HFFc6 (cell line): Measurements from ENCODE around the gene SOX5. TPM values are rescaled to one million over a fixed set of nuclear protein-coding genes. Genes with fewer than 3 reads are reported as not detected.

Experiments
- DNase-seq: peaks from one replicate; pipeline ENCODE4 v3.0.0-alpha.2; 2018
- H3K27ac Mint-ChIP-seq: 2 replicates; pipeline ENCODE4 v1.8.0; 2020; ENCODE audit warnings: mild to moderate bottlenecking, mixed read lengths
- H3K27me3 Mint-ChIP-seq: 2 replicates; pipeline ENCODE4 v1.8.0; 2021; ENCODE audit warnings: mild to moderate bottlenecking, moderate library complexity, mixed read lengths; ENCODE audit not compliant: insufficient read depth
- H3K36me3 Mint-ChIP-seq: 2 replicates; pipeline ENCODE4 v1.8.0; 2021; ENCODE audit warnings: low read depth, mixed read lengths
- H3K4me1 Mint-ChIP-seq: 2 replicates; pipeline ENCODE4 v1.8.0; 2020; ENCODE audit warnings: low read depth, mixed read lengths
- H3K4me3 Mint-ChIP-seq: 2 replicates; pipeline ENCODE4 v1.8.0; 2020; ENCODE audit warnings: mild to moderate bottlenecking, moderate library complexity, mixed read lengths
- H3K9me3 Mint-ChIP-seq: 2 replicates; pipeline ENCODE4 v1.8.0; 2020; ENCODE audit warnings: mild to moderate bottlenecking, mixed read lengths
- CTCF ChIP-seq: fragments of 200-600 bp; sonication (generic); IDR thresholded peaks from 2 replicates; pipeline ENCODE4 v1.5.0; 2021; ENCODE audit warnings: antibody characterized with exemption, mild to moderate bottlenecking
- total RNA-seq, 6 experiments: library from RNA; stranded (reverse); fragmentation: NEBNext Ultra II Directional; extraction: Animal tissue kit (Norgen Biotek cat#: 25700); gene quantifications; 2 replicates in 1 of 6; 3 replicates in 5 of 6; pipeline ENCODE4 v1.2.3, GENCODE V29; 2021

The SOX5 gene
- total RNA-seq, 6 experiments from 2014 or later, result not detected

GRCh38 chr12:23634344-23634743 is 315.1 kb downstream of the SOX5 start:
- no peak for DNase-seq
- TF ChIP-seq CTCF, result no peak
- H3K9me3 Mint-ChIP-seq, result peaks cover 41% of the 10 kb centered on the region

GRCh38 chr12:23631786-23632377 is 317.6 kb downstream of the SOX5 start:
- no peaks in the 10 kb centered on the region for H3K27me3 Mint-ChIP-seq
- H3K36me3 Mint-ChIP-seq, result no peaks in the 10 kb centered on the region
- no peak overlapping the region for H3K27ac Mint-ChIP-seq
- H3K9me3 Mint-ChIP-seq, result peaks cover 26% of the 10 kb centered on the region
- H3K4me1 Mint-ChIP-seq, result no peaks in the 10 kb centered on the region
- TF ChIP-seq CTCF, result no peak
- no peak for DNase-seq
- H3K4me3 Mint-ChIP-seq, result no peak overlapping the region

More at GRCh38 chr12:23634344-23634743, 315.1 kb downstream of the SOX5 start:
- Mint-ChIP-seq H3K36me3 (no peaks in the 10 kb centered on the region), H3K4me1 (no peaks in the 10 kb centered on the region), H3K4me3 (no peak overlapping the region), H3K27me3 (no peaks in the 10 kb centered on the region; the same call in 1 of the 2 replicates), H3K27ac (no peak overlapping the region)

GRCh38 chr12:23630524-23630923 is 318.9 kb downstream of the SOX5 start:
- H3K4me1 Mint-ChIP-seq, result no peaks in the 10 kb centered on the region
- no peak for DNase-seq
- H3K4me3 Mint-ChIP-seq, result no peak overlapping the region
- H3K36me3 Mint-ChIP-seq, result no peaks in the 10 kb centered on the region
- no peaks in the 10 kb centered on the region for H3K27me3 Mint-ChIP-seq
- H3K27ac Mint-ChIP-seq, result no peak overlapping the region
- no peak for TF ChIP-seq CTCF
- peaks cover 39% of the 10 kb centered on the region for H3K9me3 Mint-ChIP-seq

GRCh38 chr12:23628806-23629205 is 320.7 kb downstream of the SOX5 start:
- no peak for DNase-seq
- Mint-ChIP-seq H3K9me3 (peaks cover 36% of the 10 kb centered on the region), H3K27ac (no peak overlapping the region), H3K27me3 (no peaks in the 10 kb centered on the region), H3K4me3 (no peak overlapping the region), H3K36me3 (no peaks in the 10 kb centered on the region), H3K4me1 (no peaks in the 10 kb centered on the region)
- no peak for TF ChIP-seq CTCF

- H3K27ac Mint-ChIP-seq, result no peak overlapping the region
- no peak overlapping the region for H3K4me3 Mint-ChIP-seq
- no peaks in the 10 kb centered on the region for H3K4me1 Mint-ChIP-seq
- no peak for TF ChIP-seq CTCF
- peaks cover 34% of the 10 kb centered on the region for H3K9me3 Mint-ChIP-seq
- no peak for DNase-seq
- no peaks in the 10 kb centered on the region for H3K36me3 Mint-ChIP-seq
- no peaks in the 10 kb centered on the region for H3K27me3 Mint-ChIP-seq
These were observed 322.7 kb downstream of the SOX5 start for GRCh38 chr12:23626791-23627190.
